Loucy (cell line): ENCODE measurements around the gene ACADS.
A peak's percentile ranks its signal among the peaks of the same experiment; 100 is the strongest.

Experiments used
- H2AFZ ChIP-seq: fragments of 200-600 bp; sonication (generic); 2 replicates; pipeline ENCODE4 v1.6.0; 2016; ENCODE audit warnings: antibody characterized with exemption, mild to moderate bottlenecking, low read length, moderate library complexity
- H3F3A ChIP-seq: fragments of 200-600 bp; 2 replicates; pipeline ENCODE4 v1.6.0; 2016; ENCODE audit warnings: antibody characterized with exemption, low read depth, mild to moderate bottlenecking
- H3K27me3 ChIP-seq: fragments of 200-600 bp; sonication (generic); 2 replicates; pipeline ENCODE4 v1.6.1; 2014; ENCODE audit warnings: low read length, mild to moderate bottlenecking; ENCODE audit not compliant: insufficient read depth, poor library complexity, severe bottlenecking
- H3K36me3 ChIP-seq: fragments of 200-600 bp; sonication (generic); 2 replicates; pipeline ENCODE4 v1.6.1; 2016; ENCODE audit warnings: low read length; ENCODE audit not compliant: insufficient read depth
- H3K4me1 ChIP-seq: fragments of 200-600 bp; sonication (generic); 2 replicates; pipeline ENCODE4 v1.5.1; 2014; ENCODE audit warnings: low read length, mild to moderate bottlenecking; ENCODE audit not compliant: insufficient read depth, poor library complexity, severe bottlenecking
- H3K4me2 ChIP-seq: fragments of 200-600 bp; sonication (generic); 2 replicates; pipeline ENCODE4 v1.6.0; 2014; ENCODE audit warnings: antibody characterized with exemption, low read length, low read depth, mild to moderate bottlenecking; ENCODE audit not compliant: poor library complexity, severe bottlenecking
- H3K4me3 ChIP-seq: fragments of 200-600 bp; sonication (generic); 2 replicates; pipeline ENCODE4 v1.5.1; 2014; ENCODE audit warnings: low read length, mild to moderate bottlenecking, mixed read lengths; ENCODE audit not compliant: poor library complexity, severe bottlenecking
- H3K79me2 ChIP-seq: fragments of 200-600 bp; sonication (generic); 2 replicates; pipeline ENCODE4 v1.6.1; 2014; ENCODE audit warnings: low read length; ENCODE audit not compliant: insufficient read depth
- H3K9ac ChIP-seq: fragments of 200-600 bp; sonication (generic); 2 replicates; pipeline ENCODE4 v1.6.0; 2014; ENCODE audit warnings: mild to moderate bottlenecking, low read depth, low read length, moderate library complexity; ENCODE audit not compliant: poor library complexity, severe bottlenecking
- H3K9me2 ChIP-seq: fragments of 200-600 bp; sonication (generic); replicated peaks from 2 replicates; pipeline ENCODE4 v1.6.1; 2016; ENCODE audit warnings: low read depth, low read length, mixed read lengths
- H3K9me3 ChIP-seq: fragments of 200-600 bp; sonication (generic); 2 replicates; pipeline ENCODE4 v1.6.1; 2014; ENCODE audit warnings: mild to moderate bottlenecking, antibody characterized with exemption, low read length, low read depth; ENCODE audit not compliant: insufficient read depth
- H4K20me1 ChIP-seq: fragments of 200-600 bp; sonication (generic); 2 replicates; pipeline ENCODE4 v1.6.0; 2014; ENCODE audit warnings: antibody characterized with exemption, low read length, mild to moderate bottlenecking; ENCODE audit not compliant: insufficient read depth, poor library complexity, severe bottlenecking
- CTCF ChIP-seq: fragments of 200-600 bp; sonication (generic); conservative IDR thresholded peaks from 2 replicates; pipeline ENCODE4 v1.5.1; 2014; ENCODE audit warnings: mild to moderate bottlenecking, antibody characterized with exemption, low read length
- EZH2phosphoT487 ChIP-seq: fragments of 200-600 bp; IDR thresholded peaks from 2 replicates; pipeline ENCODE4 v1.6.1; 2018; ENCODE audit warnings: antibody characterized with exemption, mild to moderate bottlenecking, moderate library complexity, borderline replicate concordance

Gene ACADS

GRCh38 chr12:120774169-120774916, 48.7 kb downstream of the ACADS start:
- Histone ChIP-seq H3K4me2 (peak overlapping the region; percentile 40), H3K36me3 (peaks cover 33% of the 10 kb centered on the region; the same call in 1 of the 2 replicates), H2AFZ (no peak overlapping the region), H3K4me3 (no peak overlapping the region), H3K9me3 (no peaks in the 10 kb centered on the region), H3K9me2 (no peaks in the 10 kb centered on the region), H4K20me1 (peaks cover 5% of the 10 kb centered on the region), H3K27me3 (no peaks in the 10 kb centered on the region), H3F3A (no peaks in the 10 kb centered on the region), H3K4me1 (peaks cover 13% of the 10 kb centered on the region), H3K9ac (peak overlapping the region; percentile 40), H3K79me2 (no peaks in the 10 kb centered on the region)
- TF ChIP-seq CTCF (no peak), EZH2phosphoT487 (no peak)

DNA sequence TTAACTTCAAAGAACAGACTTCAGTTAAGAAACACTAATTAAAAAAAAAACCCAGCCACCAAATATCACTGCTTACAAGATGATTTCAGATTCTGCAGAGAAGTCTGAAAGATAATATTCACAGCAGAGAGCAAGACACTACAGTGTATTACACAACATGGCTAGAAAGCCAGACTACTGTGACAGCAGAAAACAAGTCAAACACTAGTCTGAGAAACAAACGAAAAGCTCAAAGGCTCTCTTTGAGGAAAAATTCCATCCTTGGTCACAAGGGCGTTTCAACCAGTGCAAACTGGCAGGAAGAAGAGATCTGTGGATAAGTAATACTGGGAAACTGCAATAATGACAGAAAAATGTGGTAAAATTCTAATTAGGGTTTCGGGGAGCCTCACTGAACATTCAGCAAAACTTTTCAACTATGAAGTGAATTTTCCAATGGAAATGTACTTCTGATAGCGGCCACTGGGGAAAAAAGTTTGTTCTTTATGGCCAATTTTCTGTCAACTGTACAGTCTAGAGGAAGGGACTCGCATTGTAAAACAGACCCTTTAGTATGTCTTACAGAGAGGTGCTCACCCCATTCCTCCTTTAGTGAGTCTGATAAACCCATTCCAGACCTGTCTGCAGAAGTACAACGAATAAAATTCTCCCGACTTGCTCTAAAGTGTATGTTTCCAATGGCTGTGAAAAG, 50.4 kb downstream of the ACADS start:
- H3F3A ChIP-seq, result no peaks in the 10 kb centered on the region
- H4K20me1 ChIP-seq, result peaks cover 5% of the 10 kb centered on the region
- H3K79me2 ChIP-seq, result no peaks in the 10 kb centered on the region
- H2AFZ ChIP-seq, result no peak overlapping the region
- H3K9me2 ChIP-seq, result no peaks in the 10 kb centered on the region
- H3K4me1 ChIP-seq, result peaks cover 13% of the 10 kb centered on the region
- H3K27me3 ChIP-seq, result no peaks in the 10 kb centered on the region
- TF ChIP-seq EZH2phosphoT487 (no peak), CTCF (peak; percentile 36)
- no peaks in the 10 kb centered on the region for H3K9me3 ChIP-seq
- H3K4me3 ChIP-seq, result no peak overlapping the region
- H3K9ac ChIP-seq, result no peak overlapping the region
- no peak overlapping the region for H3K4me2 ChIP-seq
- H3K36me3 ChIP-seq, result peaks cover 37% of the 10 kb centered on the region; the same call in 1 of the 2 replicates

GRCh38 chr12:120783197-120783596, 57.6 kb downstream of the ACADS start:
- Histone ChIP-seq H3K9me3 (no peaks in the 10 kb centered on the region), H3K79me2 (no peaks in the 10 kb centered on the region), H3K36me3 (peaks cover 42% of the 10 kb centered on the region; the same call in 1 of the 2 replicates), H3K9me2 (no peaks in the 10 kb centered on the region), H2AFZ (no peak overlapping the region), H4K20me1 (no peaks in the 10 kb centered on the region), H3K4me2 (peak overlapping the region; percentile 67), H3K4me3 (peak overlapping the region; percentile 41), H3K27me3 (no peaks in the 10 kb centered on the region), H3K4me1 (peaks cover 18% of the 10 kb centered on the region), H3K9ac (peak overlapping the region; percentile 20), H3F3A (peaks cover 13% of the 10 kb centered on the region)
- no peak for TF ChIP-seq CTCF
- no peak for TF ChIP-seq EZH2phosphoT487
